Measurements from ENCODE around the gene SULF2.

SULF2 gene

GRCh38 chr20:47783828-47784598 lies 1.3 kb downstream of the SULF2 start:
- DNase-seq, result no peak

GRCh38 chr20:47782920-47783552 lies 2.2 kb downstream of the SULF2 start:
- DNase-seq, result no peak

- no peak for DNase-seq
These were observed 3.2 kb downstream of the SULF2 start for GRCh38 chr20:47782076-47782475.

GRCh38 chr20:47781632-47782031 lies 3.6 kb downstream of the SULF2 start:
- DNase-seq, result peak; percentile 19

GRCh38 chr20:47780720-47781389 lies 4.4 kb downstream of the SULF2 start:
- DNase-seq, result no peak

- DNase-seq, result no peak
These were observed 6.6 kb downstream of the SULF2 start for GRCh38 chr20:47778398-47779354.

- no peak for DNase-seq
These were observed 8.1 kb downstream of the SULF2 start for GRCh38 chr20:47777220-47777619.

- DNase-seq, result no peak
These were observed 8.6 kb downstream of the SULF2 start for GRCh38 chr20:47776639-47777038.

- no peak for DNase-seq
These were observed 9.4 kb downstream of the SULF2 start for GRCh38 chr20:47775841-47776240.

GRCh38 chr20:47775039-47775438 lies 10.2 kb downstream of the SULF2 start:
- no peak for DNase-seq

GRCh38 chr20:47774131-47774777 lies 11.0 kb downstream of the SULF2 start:
- DNase-seq, result no peak

GRCh38 chr20:47773371-47773786 lies 11.9 kb downstream of the SULF2 start:
- DNase-seq, result no peak

GRCh38 chr20:47770935-47771334 lies 14.3 kb downstream of the SULF2 start:
- DNase-seq, result no peak

GRCh38 chr20:47768016-47768824 lies 17.1 kb downstream of the SULF2 start:
- DNase-seq, result no peak

- no peak for DNase-seq
These were observed 19.3 kb downstream of the SULF2 start for GRCh38 chr20:47765691-47766594.

GRCh38 chr20:47765271-47765670 lies 20.0 kb downstream of the SULF2 start:
- DNase-seq, result no peak

- no peak for DNase-seq
These were observed 21.0 kb downstream of the SULF2 start for GRCh38 chr20:47764154-47764733.

GRCh38 chr20:47762699-47763268 lies 22.5 kb downstream of the SULF2 start:
- DNase-seq, result no peak

- no peak for DNase-seq
These were observed 23.7 kb downstream of the SULF2 start for GRCh38 chr20:47761482-47762047.

All from DMS79 treated with DMSO at 0.1 percent for 48 hours (cell line).